Lung (tissue), 12 donors: ENCODE measurements around the gene TSPAN16. TPM values are rescaled to one million over a fixed set of nuclear protein-coding genes. Genes with fewer than 3 reads are reported as not detected.

Experiments
- ATAC-seq: fragments of 200-7000 bp; cut with Tn5 transposase; one replicate; pipeline ENCODE4 v1.9.1; 2020; ENCODE audit warnings: moderate number of reproducible peaks; ENCODE audit not compliant: insufficient read depth, low FRiP score
- DNase-seq, 3 donors: peaks; one replicate each; pipeline ENCODE4 v3.0.0-alpha.2; 2013 to 2017
- H3K27ac ChIP-seq, 2 donors: one replicate each; pipeline ENCODE4 v1.5.1; 2013; ENCODE audit warnings: mild to moderate bottlenecking in 2 of 2, moderate library complexity in 2 of 2, control low read depth in 1 of 2, inconsistent platforms in 1 of 2, low read depth in 1 of 2, low read length in 1 of 2
- H3K27me3 ChIP-seq, 3 donors: one replicate each; pipeline ENCODE4 v1.5.1; 2013; ENCODE audit warnings: low read length in 2 of 3; ENCODE audit not compliant: control insufficient read depth in 3 of 3, insufficient read depth in 3 of 3
- H3K36me3 ChIP-seq, 4 donors: one replicate each; pipeline ENCODE4 v1.5.1; 2013; ENCODE audit warnings: low read length in 4 of 4, mild to moderate bottlenecking in 1 of 4, moderate library complexity in 1 of 4; ENCODE audit not compliant: control insufficient read depth in 4 of 4, insufficient read depth in 4 of 4
- H3K4me1 ChIP-seq, 5 donors: one replicate each; pipeline ENCODE4 v1.5.1; 2013; ENCODE audit warnings: low read length in 5 of 5, mild to moderate bottlenecking in 2 of 5, moderate library complexity in 1 of 5; ENCODE audit not compliant: control insufficient read depth in 5 of 5, insufficient read depth in 5 of 5
- H3K4me3 ChIP-seq: one replicate; pipeline ENCODE4 v1.5.1; 2013; ENCODE audit warnings: mild to moderate bottlenecking, control low read depth, moderate library complexity
- H3K9ac ChIP-seq, 2 donors: one replicate each; pipeline ENCODE4 v1.5.1; 2013; ENCODE audit warnings: low read length in 2 of 2, control low read depth in 1 of 2; ENCODE audit not compliant: insufficient read depth in 1 of 2
- H3K9me3 ChIP-seq, 4 donors: one replicate each; pipeline ENCODE4 v1.5.1; 2013; ENCODE audit warnings: low read length in 3 of 4, mild to moderate bottlenecking in 1 of 4, moderate library complexity in 1 of 4; ENCODE audit not compliant: control insufficient read depth in 4 of 4, insufficient read depth in 3 of 4
- WGBS, 2 donors: extraction: QIAGEN DNeasy Blood & Tissue Kit; methylation state at CpG; one replicate each; pipeline ENCODE4 v1.1.7; 2013; 5-methylcytosine and 5-hydroxymethylcytosine counted together
- polyA plus RNA-seq, 2 donors: library from polyadenylated mRNA; stranded (reverse); fragments of 200-250 nt; gene quantifications; one replicate each; pipeline ENCODE4 v1.2.1, GENCODE V29; 2013
- total RNA-seq, 2 donors: library from RNA; depleted of rRNA in 1 of 2; stranded (reverse); fragments of >200 nt in 1 of 2; gene quantifications; one replicate each; pipeline ENCODE4 v1.2.1, GENCODE V29; 2014 to 2021
- TF ChIP-seq, protein P1 (sequence below): IDR thresholded peaks from 2 replicates; pipeline ENCODE4 v1.5.1; 2012; ENCODE audit warnings: mild to moderate bottlenecking; ENCODE audit errors: control extremely low read depth, extremely low read depth
- donor health status: control.
- donor health status: control.
- donor health status: Bipolar disorder and iron deficiency.
- donor health status: healthy.
- donor health status: DM: yes; HTN: yes; CAD: no.

The TSPAN16 gene
- total and polyA plus RNA-seq, 4 donors = not detected

DNA sequence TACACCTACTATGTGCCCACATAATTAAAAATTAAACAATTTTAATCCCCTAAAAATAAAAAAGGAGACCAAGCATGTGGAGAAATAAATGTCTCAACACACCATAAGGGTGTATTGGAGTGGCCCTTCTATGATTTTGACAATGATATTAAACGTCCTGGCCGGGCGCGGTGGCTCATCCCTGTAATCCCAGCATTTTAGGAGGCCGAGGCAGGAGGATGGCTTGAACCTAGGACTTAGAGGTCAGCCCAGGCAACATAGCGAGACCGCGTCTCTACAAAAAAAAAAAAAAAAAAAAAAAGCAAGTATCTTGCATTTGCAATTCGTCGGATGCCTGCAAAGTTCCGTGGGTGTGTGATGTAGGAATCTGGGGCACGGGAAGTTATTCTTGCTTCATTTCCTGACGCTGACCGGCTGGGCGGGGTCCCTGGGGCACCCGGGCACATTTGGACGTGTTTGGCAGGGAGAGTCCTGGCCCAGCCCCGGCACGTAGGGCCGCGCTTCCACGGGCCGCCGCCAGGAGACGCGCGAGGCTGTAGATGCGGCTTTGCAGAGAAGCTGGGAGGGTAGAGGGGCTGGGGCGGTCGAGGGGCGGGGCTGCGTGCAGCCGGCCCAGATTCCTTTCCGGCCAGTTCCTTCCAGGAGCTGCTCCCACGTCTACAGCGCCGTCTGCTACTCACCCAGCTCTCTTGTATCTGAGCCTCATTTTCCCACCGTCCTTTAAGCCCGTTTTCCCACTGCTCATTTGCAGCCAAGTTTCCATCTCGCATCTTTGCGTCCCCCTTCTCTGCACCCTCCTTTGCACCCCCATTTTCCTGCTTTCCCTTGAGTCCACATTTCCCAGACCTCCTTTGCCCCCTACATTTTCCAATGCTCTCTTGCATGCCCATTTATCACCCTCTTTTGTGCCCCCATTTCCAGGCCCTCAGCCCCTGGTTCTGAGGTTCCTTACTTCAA, 2.2 kb upstream of the TSPAN16 start:
- WGBS, 2 donors = 3% methylated on average over 39 to 41 of the region's 41 CpGs
- Histone ChIP-seq H3K4me1 (peaks cover 0 to 8% (median 0%) of the 10 kb centered on the region in 5 donors), H3K9ac (peak overlapping the region in 1 of 2 donors; percentile 56), H3K9me3 (no peaks in the 10 kb centered on the region), H3K27me3 (no peaks in the 10 kb centered on the region), H3K4me3 (no peak overlapping the region), H3K27ac (peak overlapping the region in 1 of 2 donors; percentile 62), H3K36me3 (no peaks in the 10 kb centered on the region)
- TF ChIP-seq, protein P1, sequence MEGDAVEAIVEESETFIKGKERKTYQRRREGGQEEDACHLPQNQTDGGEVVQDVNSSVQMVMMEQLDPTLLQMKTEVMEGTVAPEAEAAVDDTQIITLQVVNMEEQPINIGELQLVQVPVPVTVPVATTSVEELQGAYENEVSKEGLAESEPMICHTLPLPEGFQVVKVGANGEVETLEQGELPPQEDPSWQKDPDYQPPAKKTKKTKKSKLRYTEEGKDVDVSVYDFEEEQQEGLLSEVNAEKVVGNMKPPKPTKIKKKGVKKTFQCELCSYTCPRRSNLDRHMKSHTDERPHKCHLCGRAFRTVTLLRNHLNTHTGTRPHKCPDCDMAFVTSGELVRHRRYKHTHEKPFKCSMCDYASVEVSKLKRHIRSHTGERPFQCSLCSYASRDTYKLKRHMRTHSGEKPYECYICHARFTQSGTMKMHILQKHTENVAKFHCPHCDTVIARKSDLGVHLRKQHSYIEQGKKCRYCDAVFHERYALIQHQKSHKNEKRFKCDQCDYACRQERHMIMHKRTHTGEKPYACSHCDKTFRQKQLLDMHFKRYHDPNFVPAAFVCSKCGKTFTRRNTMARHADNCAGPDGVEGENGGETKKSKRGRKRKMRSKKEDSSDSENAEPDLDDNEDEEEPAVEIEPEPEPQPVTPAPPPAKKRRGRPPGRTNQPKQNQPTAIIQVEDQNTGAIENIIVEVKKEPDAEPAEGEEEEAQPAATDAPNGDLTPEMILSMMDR = peak; percentile 95
- ATAC-seq = peak; percentile 99
- DNase-seq = peak; percentile 95 to 98 (median 97)

DNA sequence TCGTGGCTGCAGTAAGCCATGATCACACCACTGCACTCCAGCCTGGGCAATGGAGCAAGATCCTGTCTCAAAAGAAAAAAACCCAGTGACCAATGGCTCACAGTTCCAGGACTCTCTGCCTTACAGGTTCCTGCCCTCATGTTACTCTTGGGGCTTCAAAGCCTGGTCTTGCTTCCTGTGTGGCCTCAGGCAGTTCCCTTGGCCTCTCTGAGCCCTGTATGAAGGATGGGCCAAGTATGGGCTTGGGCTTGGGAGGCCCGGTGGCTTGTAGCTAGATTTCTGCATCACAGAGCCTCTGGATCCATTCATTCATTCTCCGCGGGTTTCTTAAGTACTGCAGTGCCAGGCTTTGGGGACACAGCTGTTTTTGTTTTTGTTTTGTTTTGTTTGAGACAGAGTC, 780 bp upstream of the TSPAN16 start:
- DNase-seq = no peak
- TF ChIP-seq, protein P1 = no peak
- Histone ChIP-seq H3K9ac (no peak overlapping the region), H3K4me3 (no peak overlapping the region), H3K36me3 (no peaks in the 10 kb centered on the region), H3K9me3 (peaks cover 0 to 2% (median 0%) of the 10 kb centered on the region in 4 donors), H3K27me3 (no peaks in the 10 kb centered on the region), H3K27ac (no peak overlapping the region), H3K4me1 (peaks cover 0 to 8% (median 0%) of the 10 kb centered on the region in 5 donors)
- WGBS, 2 donors = 82 to 84% methylated on average over 4 of the region's 4 CpGs
- no peak for ATAC-seq

DNA sequence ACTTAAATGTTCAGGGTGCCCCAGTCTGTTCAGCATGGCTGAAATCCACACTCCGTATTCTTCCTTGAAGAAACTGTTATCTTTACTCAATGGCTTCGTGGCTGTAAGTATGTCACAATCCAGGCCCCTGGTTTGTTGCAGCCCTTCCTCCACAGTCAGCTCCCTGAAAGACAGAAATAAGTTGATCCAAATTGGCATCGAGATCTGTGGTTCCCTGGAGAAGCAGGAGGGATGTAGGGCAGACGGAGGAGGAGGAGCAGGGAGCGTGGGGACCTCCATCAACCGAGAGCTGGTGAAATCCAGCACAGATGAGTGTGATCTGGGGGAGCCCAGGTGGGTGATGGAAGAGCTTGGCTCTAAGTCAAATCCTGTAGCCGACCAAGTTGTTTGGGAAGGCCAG, 304 bp downstream of the TSPAN16 start:
- peaks cover 0 to 8% (median 0%) of the 10 kb centered on the region in 5 donors for H3K4me1 ChIP-seq
- H3K27ac ChIP-seq = no peak overlapping the region
- 35 to 45% methylated on average over 7 of the region's 7 CpGs for WGBS, 2 donors

More for the DNA sequence above, 304 bp downstream of the TSPAN16 start:
- H3K9ac ChIP-seq = peak overlapping the region in 1 of 2 donors; percentile 17
- peaks cover 0 to 2% (median 0%) of the 10 kb centered on the region in 4 donors for H3K9me3 ChIP-seq
- no peaks in the 10 kb centered on the region for H3K27me3 ChIP-seq
- H3K4me3 ChIP-seq = no peak overlapping the region
- DNase-seq (peak in 2 of 3 donors; percentile 34 to 75), ATAC-seq (no peak)
- TF ChIP-seq, protein P1 = no peak
- H3K36me3 ChIP-seq = no peaks in the 10 kb centered on the region
